K562 (cell line): ENCODE results near the gene VWF. TPM values are rescaled to one million over a fixed set of nuclear protein-coding genes. Genes with fewer than 3 reads are reported as not detected.
A peak's percentile ranks its signal among the peaks of the same experiment; 100 is the strongest.

Experiments
- ATAC-seq: fragments of 200-7000 bp; cut with Tn5 transposase; 3 replicates; pipeline ENCODE4 v1.9.1; 2020; ENCODE audit warnings: moderate library complexity
- BruUV-seq: library from RNA; stranded (reverse); fragments of 400-500 nt; replicated peaks from 2 replicates; lab custom pipeline; 2021; lab: Mats Ljungman, UMichigan
- CTCF ChIA-PET: fragments of 300-600 bp; formaldehyde crosslinking; extraction: SDS; loops from one replicate; lab custom pipeline; 2021; ENCODE audit warnings: low intra/inter-chr PET ratio; lab: Yijun Ruan, JAX
- POLR2A ChIA-PET: fragments of 300-600, 350-650 bp; sonication (Branson Sonifier 250); formaldehyde crosslinking; extraction: SDS; loops from one replicate; lab custom pipeline; 2021; ENCODE audit warnings: antibody characterized with exemption, inconsistent platforms; lab: Yijun Ruan, JAX
- DNase-seq, 4 experiments: peaks; one replicate each; pipeline versions ENCODE4 v3.0.0 to v3.0.0-alpha.2; 2011 to 2018; ENCODE audit warnings: low spot score in 3 of 4, mixed read lengths in 3 of 4; ENCODE audit errors: extremely low read depth in 1 of 4
- FAIRE-seq: peaks from 2 replicates; lab custom pipeline; 2011; peaks lifted over from hg19 to GRCh38; lab: Jason Lieb, UNC
- H2AFZ ChIP-seq: 2 replicates; pipeline ENCODE4 v1.6.0; 2011; ENCODE audit warnings: low read depth, low read length, control low read depth, inconsistent platforms
- H3K27ac ChIP-seq: fragments of 200-600 bp; 3 replicates; pipeline ENCODE4 v1.8.0; 2011; ENCODE audit warnings: low read depth, mild to moderate bottlenecking, control low read depth, inconsistent platforms, low read length, moderate library complexity, mixed read lengths; ENCODE audit errors: extremely low read depth
- H3K27me3 ChIP-seq, 2 experiments: fragments of 300-600 bp in 1 of 2; 2 replicates in 1 of 2; 3 replicates in 1 of 2; pipeline versions ENCODE4 v1.6.0 to v1.8.0; 2011; ENCODE audit warnings: inconsistent platforms in 2 of 2, low read length in 2 of 2, mild to moderate bottlenecking in 1 of 2, mixed read lengths in 1 of 2, moderate library complexity in 1 of 2; ENCODE audit not compliant: control insufficient read depth in 2 of 2, insufficient read depth in 2 of 2
- H3K36me3 ChIP-seq: fragments of 300-600 bp; 3 replicates; pipeline ENCODE4 v1.8.0; 2011; ENCODE audit warnings: mild to moderate bottlenecking, low read length, inconsistent platforms; ENCODE audit not compliant: control insufficient read depth, insufficient read depth
- H3K4me1 ChIP-seq, 2 experiments: fragments of 200-600 bp in 1 of 2; replicated peaks in 1 of 2; 2 replicates in 1 of 2; 3 replicates in 1 of 2; pipeline versions ENCODE4 v1.5.1 to v1.8.0; 2011; ENCODE audit warnings: inconsistent platforms in 2 of 2, low read length in 2 of 2, mild to moderate bottlenecking in 1 of 2, mixed read lengths in 1 of 2, moderate library complexity in 1 of 2; ENCODE audit not compliant: control insufficient read depth in 2 of 2, insufficient read depth in 2 of 2
- H3K4me2 ChIP-seq: 2 replicates; pipeline ENCODE4 v1.6.1; 2011; ENCODE audit warnings: low read length, control low read depth, inconsistent platforms, mixed read lengths; ENCODE audit not compliant: insufficient read depth
- H3K4me3 ChIP-seq: fragments of 200-600 bp; sonication (generic), shearing (Covaris generic); 2 replicates; pipeline ENCODE4 v1.5.1; 2016; ENCODE audit warnings: control low read depth, inconsistent platforms
- H3K79me2 ChIP-seq: fragments of 200-600 bp; 3 replicates; pipeline ENCODE4 v1.8.0; 2011; ENCODE audit warnings: low read length, inconsistent platforms; ENCODE audit not compliant: control insufficient read depth, insufficient read depth
- H3K9ac ChIP-seq, 2 experiments: 2 replicates each; pipeline versions ENCODE4 v1.6.0 to v1.6.1; 2011; ENCODE audit warnings: low read depth in 2 of 2, low read length in 2 of 2, control low read depth in 1 of 2, inconsistent platforms in 1 of 2, mild to moderate bottlenecking in 1 of 2, mixed read lengths in 1 of 2; ENCODE audit not compliant: insufficient read depth in 1 of 2
- H3K9me1 ChIP-seq: one replicate; pipeline ENCODE4 v1.6.0; 2011; ENCODE audit warnings: inconsistent platforms, mild to moderate bottlenecking, low read length, moderate library complexity; ENCODE audit not compliant: control insufficient read depth, insufficient read depth
- H3K9me3 ChIP-seq: replicated peaks from 2 replicates; pipeline ENCODE4 v1.5.1; 2011; ENCODE audit warnings: low read depth, low read length, inconsistent platforms; ENCODE audit not compliant: control insufficient read depth, insufficient read depth
- H4K20me1 ChIP-seq: replicated peaks from 2 replicates; pipeline ENCODE4 v1.6.1; 2011; ENCODE audit warnings: low read length, inconsistent platforms, mixed read lengths; ENCODE audit not compliant: control insufficient read depth, insufficient read depth
- CEBPG ChIP-seq, 3 experiments: fragments of 200-800 bp in 1 of 3; sonication (Bioruptor generic) in 1 of 3; sonication (generic) in 1 of 3; formaldehyde crosslinking in 1 of 3; IDR thresholded peaks in 2 of 3; conservative IDR thresholded peaks in 1 of 3; 2 replicates each; pipeline versions ENCODE4 v1.6.1 to v1.8.0; 2016 to 2022; ENCODE audit warnings: missing compliant biosample characterization in 2 of 3, missing genetic modification characterization in 2 of 3, mild to moderate bottlenecking in 1 of 3, missing genetic modification reagents in 1 of 3
- RAD51 ChIP-seq: fragments of 450-650 bp; IDR thresholded peaks from 2 replicates; pipeline ENCODE4 v1.7.1; 2016; ENCODE audit warnings: low read depth, mild to moderate bottlenecking, borderline replicate concordance
- WGBS: fragments of 100-300 bp; shearing (Covaris generic); methylation state at CpG from one replicate; pipeline ENCODE4 v1.1.6; 2016; ENCODE audit warnings: low coverage, mixed read lengths; ENCODE audit not compliant: insufficient coverage; ENCODE audit errors: missing lambda C conversion rate; 5-methylcytosine and 5-hydroxymethylcytosine counted together
- in situ Hi-C: fragments of 300-500 bp; cut with MboI; formaldehyde crosslinking; loops from 4 replicates; pipeline ENCODE4 v1.15.0; 2018; ENCODE audit warnings: inconsistent platforms, mixed read lengths
- intact Hi-C: fragments of 100-400 bp; cut with micrococcal nuclease; formaldehyde crosslinking; loops from 2 replicates; pipeline ENCODE4 v1.14.2; 2022
- polyA plus RNA-seq, 8 experiments: library from polyadenylated mRNA; depleted of rRNA in 4 of 8; stranded (reverse) in 5 of 8; unstranded in 3 of 8; fragments of >200 nt; fragmentation: Nextera tagmentation in 2 of 8; fragmentation: Illumina TruSeq in 1 of 8; extraction: Ambion mirVana in 2 of 8; extraction: Trizol in 1 of 8; gene quantifications; 2 replicates each; pipeline versions ENCODE4 v1.2.1 to v1.2.3, GENCODE V29; 2011 to 2014; ENCODE audit warnings: inconsistent platforms in 1 of 8, missing spikeins in 1 of 8
- total RNA-seq, 7 experiments: library from RNA; depleted of rRNA in 6 of 7; stranded (reverse); fragments of >200 nt in 6 of 7; fragmentation: Illumina TruSeq in 2 of 7; extraction: Trizol in 2 of 7; gene quantifications; 2 replicates each; pipeline versions ENCODE4 v1.2.1 to v1.2.3, GENCODE V29; 2011 to 2021; ENCODE audit warnings: low replicate concordance in 1 of 7
- TF ChIP-seq, protein P1 (sequence below): fragments of 250-450 bp; sonication (Bioruptor Pico); IDR thresholded peaks from 2 replicates; pipeline ENCODE4 v1.4.0; 2020; ENCODE audit warnings: mild to moderate bottlenecking
- TF ChIP-seq, protein P2 (sequence below): fragments of 250-450 bp; sonication (Bioruptor Pico); IDR thresholded peaks from 2 replicates; pipeline ENCODE4 v1.4.0; 2020; ENCODE audit warnings: borderline replicate concordance

Gene VWF
- total and polyA plus RNA-seq, 9 of the 15 experiments (the other 6 are each of a cell fraction or from before 2014, with no cell fraction given) = 0.53 TPM; not detected in 8

DNA sequence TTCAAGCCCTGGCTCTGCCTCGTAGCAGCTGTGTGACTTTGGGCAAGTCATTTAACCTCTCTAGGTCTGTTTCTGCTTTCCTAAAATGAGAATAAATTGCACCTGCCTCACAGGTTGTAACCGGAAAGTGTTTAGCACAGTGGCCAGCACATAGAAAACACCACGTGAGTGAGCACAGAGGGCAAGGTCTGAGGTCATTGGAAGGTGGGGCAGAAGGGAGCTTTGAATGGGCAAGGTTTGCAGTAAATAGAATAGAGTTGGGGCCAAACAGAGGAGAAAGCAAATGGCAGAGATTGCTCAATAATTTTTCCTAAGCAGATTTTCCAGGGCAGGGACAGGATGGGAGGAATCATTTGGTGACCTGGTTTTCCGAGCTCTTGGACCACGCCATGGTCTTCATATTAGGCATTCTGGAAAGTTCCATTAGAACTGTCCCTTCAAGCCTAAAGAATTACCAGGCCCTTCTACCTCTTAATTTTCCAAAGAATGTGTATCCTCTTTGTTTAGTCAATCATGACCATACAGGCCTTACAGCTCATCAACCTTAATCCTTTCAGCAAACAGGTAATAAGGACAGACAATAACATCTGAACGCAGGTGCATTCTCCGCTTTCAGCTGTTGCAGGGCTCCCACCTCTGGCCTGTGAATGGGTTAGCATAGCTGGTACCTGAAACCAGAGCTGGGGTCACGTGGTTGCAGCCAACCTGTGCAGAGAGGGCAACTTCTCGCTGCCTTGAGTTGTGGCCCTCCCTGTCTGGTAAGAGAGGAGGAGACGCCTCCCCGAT is 53.8 kb downstream of the VWF start:
- Histone ChIP-seq H3K4me3 (no peak overlapping the region), H3K27ac (no peak overlapping the region), H3K9me1 (no peaks in the 10 kb centered on the region), H3K79me2 (no peaks in the 10 kb centered on the region), H4K20me1 (no peaks in the 10 kb centered on the region), H2AFZ (no peak overlapping the region), H3K9me3 (no peaks in the 10 kb centered on the region), H3K27me3 (peaks cover 16 to 52% of the 10 kb centered on the region in 2 experiments; a peak in 3 of 5 replicates), H3K4me1 (peaks cover 0 to 6% of the 10 kb centered on the region in 2 experiments; a peak in 2 of 5 replicates), H3K36me3 (no peaks in the 10 kb centered on the region), H3K4me2 (no peak overlapping the region), H3K9ac (no peak overlapping the region)
- no peak for FAIRE-seq
- in situ Hi-C loops = loop anchor here (25.0 kb wide), 1 partner anchor 392 kb away; the partner anchor contains the start of genes TAPBPL and VAMP1
- no peak for ATAC-seq
- ChIA-PET POLR2A (interaction anchor here (0.5 kb wide), 1 partner anchor 239 kb away, joined by 4 read pairs; no protein-coding TSS in a partner anchor), CTCF (no interaction called here)
- BruUV-seq = no TSS peak
- intact Hi-C loops = no loop called here
- DNase-seq = no peak
- 0% methylated on average over 8 of the region's 11 CpGs for WGBS
- no peak for TF ChIP-seq CEBPG (CRISPR knock-in tag; IDR thresholded peaks at IDR 0.05)
- TF ChIP-seq CEBPG (tag; conservative IDR thresholded peaks at IDR 0.05 in 1 of 2, IDR thresholded peaks at IDR 0.05 in 1 of 2) = 0 out of 4 replicates have a peak, but pooled peaks of 1 of the 2 experiments have one; percentile 7
- 0 out of 2 replicates have a peak, but pooled peaks have one; percentile 23 for TF ChIP-seq RAD51
- TF ChIP-seq, protein P1, sequence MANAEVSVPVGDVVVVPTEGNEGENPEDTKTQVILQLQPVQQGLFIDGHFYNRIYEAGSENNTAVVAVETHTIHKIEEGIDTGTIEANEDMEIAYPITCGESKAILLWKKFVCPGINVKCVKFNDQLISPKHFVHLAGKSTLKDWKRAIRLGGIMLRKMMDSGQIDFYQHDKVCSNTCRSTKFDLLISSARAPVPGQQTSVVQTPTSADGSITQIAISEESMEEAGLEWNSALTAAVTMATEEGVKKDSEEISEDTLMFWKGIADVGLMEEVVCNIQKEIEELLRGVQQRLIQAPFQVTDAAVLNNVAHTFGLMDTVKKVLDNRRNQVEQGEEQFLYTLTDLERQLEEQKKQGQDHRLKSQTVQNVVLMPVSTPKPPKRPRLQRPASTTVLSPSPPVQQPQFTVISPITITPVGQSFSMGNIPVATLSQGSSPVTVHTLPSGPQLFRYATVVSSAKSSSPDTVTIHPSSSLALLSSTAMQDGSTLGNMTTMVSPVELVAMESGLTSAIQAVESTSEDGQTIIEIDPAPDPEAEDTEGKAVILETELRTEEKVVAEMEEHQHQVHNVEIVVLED (CRISPR knock-in tag) = no peak
- TF ChIP-seq, protein P2, sequence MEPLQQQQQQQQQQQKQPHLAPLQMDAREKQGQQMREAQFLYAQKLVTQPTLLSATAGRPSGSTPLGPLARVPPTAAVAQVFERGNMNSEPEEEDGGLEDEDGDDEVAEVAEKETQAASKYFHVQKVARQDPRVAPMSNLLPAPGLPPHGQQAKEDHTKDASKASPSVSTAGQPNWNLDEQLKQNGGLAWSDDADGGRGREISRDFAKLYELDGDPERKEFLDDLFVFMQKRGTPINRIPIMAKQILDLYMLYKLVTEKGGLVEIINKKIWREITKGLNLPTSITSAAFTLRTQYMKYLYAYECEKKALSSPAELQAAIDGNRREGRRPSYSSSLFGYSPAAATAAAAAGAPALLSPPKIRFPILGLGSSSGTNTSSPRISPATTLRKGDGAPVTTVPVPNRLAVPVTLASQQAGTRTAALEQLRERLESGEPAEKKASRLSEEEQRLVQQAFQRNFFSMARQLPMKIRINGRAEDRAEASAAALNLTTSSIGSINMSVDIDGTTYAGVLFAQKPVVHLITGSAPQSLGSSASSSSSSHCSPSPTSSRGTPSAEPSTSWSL (CRISPR knock-in tag) = no peak
